Panc1 (cell line): ENCODE measurements around the gene NEU2.

Source experiments
- CTCF ChIP-seq: fragments of 450-650 bp; IDR thresholded peaks from 2 replicates; pipeline ENCODE4 v1.5.1; 2017; ENCODE audit warnings: mild to moderate bottlenecking
- POLR2AphosphoS5 ChIP-seq: IDR thresholded peaks from 2 replicates; pipeline ENCODE4 v1.6.1; 2012; ENCODE audit warnings: mild to moderate bottlenecking, low read depth, low read length, moderate library complexity

- TF ChIP-seq CTCF, result no peak
- no peak for TF ChIP-seq POLR2AphosphoS5
These were observed 6.9 kb downstream of the NEU2 start for GRCh38 chr2:233039212-233039845.
